Heart right ventricle (tissue), 16 donors: ENCODE measurements around the gene DAB2IP. TPM values are rescaled to one million over a fixed set of nuclear protein-coding genes. Genes with fewer than 3 reads are reported as not detected.

Experiments
- ATAC-seq, 8 donors: fragments of 200-7000 bp; cut with Tn5 transposase; one replicate each; pipeline ENCODE4 v1.9.1; 2020; ENCODE audit warnings: mild to moderate bottlenecking in 8 of 8, moderate library complexity in 8 of 8, moderate number of reproducible peaks in 1 of 8
- DNase-seq, 2 donors: peaks; one replicate each; pipeline ENCODE4 v3.0.0-alpha.2; 2020
- H3K27ac ChIP-seq, 10 donors: fragments of 200-600 bp; sonication (generic) in 2 of 10; one replicate each; pipeline versions ENCODE4 v1.5.0 to v1.8.0; 2020 to 2022; ENCODE audit warnings: mild to moderate bottlenecking in 3 of 10
- H3K27me3 ChIP-seq, 7 donors: fragments of 200-600 bp; one replicate each; pipeline ENCODE4 v1.8.0; 2021 to 2022; ENCODE audit warnings: mild to moderate bottlenecking in 2 of 7
- H3K36me3 ChIP-seq, 9 donors: fragments of 200-600 bp; sonication (generic) in 1 of 9; one replicate each; pipeline versions ENCODE4 v1.5.0 to v1.8.0; 2020 to 2022; ENCODE audit warnings: mild to moderate bottlenecking in 2 of 9
- H3K4me1 ChIP-seq, 9 donors: fragments of 200-600 bp; sonication (generic) in 1 of 9; one replicate each; pipeline versions ENCODE4 v1.5.0 to v1.8.0; 2020 to 2022; ENCODE audit warnings: mild to moderate bottlenecking in 4 of 9
- H3K4me3 ChIP-seq, 10 donors: fragments of 200-600 bp; sonication (generic) in 2 of 10; one replicate each; pipeline versions ENCODE4 v1.5.0 to v1.8.0; 2020 to 2022; ENCODE audit warnings: mild to moderate bottlenecking in 7 of 10, moderate library complexity in 2 of 10
- H3K9me3 ChIP-seq, 11 donors: fragments of 200-600 bp in 10 of 11; sonication (generic) in 2 of 11; one replicate each; pipeline versions ENCODE4 v1.5.0 to v1.8.0; 2013 to 2022; ENCODE audit warnings: mild to moderate bottlenecking in 2 of 11, control low read depth in 1 of 11, moderate library complexity in 1 of 11
- WGBS, 2 donors: extraction: QIAGEN DNeasy Blood & Tissue Kit; methylation state at CpG; one replicate each; pipeline ENCODE4 v1.1.7; 2013; ENCODE audit warnings: inconsistent platforms in 1 of 2; 5-methylcytosine and 5-hydroxymethylcytosine counted together
- intact Hi-C, 10 donors: fragments of 100-400 bp; cut with DNase I; formaldehyde crosslinking; loops; one replicate each; pipeline versions ENCODE4 v1.11.1 to v1.14.2; 2022
- polyA plus RNA-seq, 2 donors: library from polyadenylated mRNA; stranded (reverse); fragments of 200-250 nt; gene quantifications; one replicate each; pipeline ENCODE4 v1.2.3, GENCODE V29; 2013
- total RNA-seq, 10 donors: library from RNA; stranded (reverse); fragmentation: NEBNext Ultra II Directional in 3 of 10; extraction: Animal tissue kit (Norgen Biotek cat#: 25700) in 3 of 10; gene quantifications; one replicate each; pipeline versions ENCODE4 v1.2.1 to v1.2.4, GENCODE V29; 2021 to 2023
- TF ChIP-seq, protein P1 (sequence below), 9 donors: fragments of 200-600 bp; sonication (generic) in 2 of 9; IDR thresholded peaks; one replicate each; pipeline versions ENCODE4 v1.5.0 to v1.8.0; 2021 to 2022; ENCODE audit warnings: antibody characterized with exemption in 9 of 9, mild to moderate bottlenecking in 5 of 9, moderate library complexity in 1 of 9
- donor health status: Arrhythmogenic right ventricular cardiomyopathy.
- donor health status: ischemic (EF 13 %, LVEDD 7.1; RV severe dilation, severe dysfunction).
- donor health status: healthy with polysubstance abuse.
- donor health status: DM: no; HTN: yes; CAD: no.
- donor health status: DM: no; HTN: no; CAD: no.
- donor health status: ischemic (EF 25% LVEDD 6.9; RV normal size, moderate dysfunction).
- donor health status: ischemic (EF 25% LVEDD 5.7; RV mildly dilated, moderate dysfunction).
- donor health status: healthy.
- donor health status: DM: yes; HTN: yes; CAD: no.
- donor health status: Ischemic cardiomyopathy.
- donor health status: ischemic (EF 35%, LVEDD 5.7; RV mildly dilated, moderate dysfunction).
- donor health status: nonischemic (EF 11% LVEDD 7.7; RV severe dilation, severe dysfunction).
- donor health status: DM: yes; HTN: yes; CAD: no.
- donor health status: PGD.
- donor health status: ischemic (EF 29% LVEDD 5.4; RV normal size, mild dysfunction).
- donor health status: nonischemic (EF 23%, LVEDD 6.1; RV moderate dilation, normal function).

Gene DAB2IP
- total and polyA plus RNA-seq, 12 donors: 18.1 to 71.1 (median 52.8) TPM

DNA sequence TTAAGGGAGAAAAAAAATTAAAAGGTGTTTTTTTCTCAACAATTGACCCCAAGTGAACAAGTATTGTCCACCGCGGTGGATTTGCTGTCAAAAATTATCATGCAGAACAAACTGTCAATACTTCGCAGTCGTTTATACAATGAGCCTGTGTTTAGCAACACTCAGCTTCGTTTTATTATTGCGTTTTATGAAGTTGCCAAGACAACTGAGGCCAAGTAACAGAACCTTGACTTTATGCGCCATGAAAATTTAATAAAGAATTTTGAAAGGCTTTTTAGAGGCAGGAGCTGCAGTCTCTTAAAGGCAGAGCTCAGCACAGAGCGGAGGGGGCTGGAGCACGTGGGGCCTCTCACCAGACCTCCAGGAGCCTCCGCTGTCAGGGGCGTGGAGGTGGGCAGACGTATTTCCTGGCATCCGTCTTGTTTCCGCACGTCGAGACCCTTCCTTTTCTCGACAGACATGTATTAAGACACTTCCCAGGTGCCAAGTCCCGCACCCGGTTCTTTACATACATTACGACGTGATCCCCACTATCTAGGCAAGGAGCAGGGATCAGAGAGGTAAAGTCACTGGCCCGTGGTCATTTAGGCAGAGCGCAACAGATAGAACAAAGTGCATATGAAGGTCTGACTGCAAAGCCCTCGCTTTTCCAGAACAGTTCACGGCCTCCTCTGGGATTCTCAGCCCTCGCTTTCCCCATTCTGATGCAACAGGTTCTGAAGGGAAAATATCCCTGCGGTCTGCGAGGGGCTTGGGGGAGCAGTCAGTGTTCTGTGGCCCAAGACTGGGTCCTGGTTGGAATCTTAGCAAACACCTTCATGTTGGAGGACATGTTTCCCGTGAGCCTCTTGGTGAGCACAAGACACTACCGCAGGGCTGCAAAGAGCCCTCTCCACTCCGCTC lies 164.4 kb downstream of the DAB2IP start:
- Histone ChIP-seq H3K27ac (no peak overlapping the region), H3K36me3 (no peaks in the 10 kb centered on the region), H3K9me3 (no peaks in the 10 kb centered on the region), H3K4me3 (no peak overlapping the region), H3K4me1 (peaks cover 0 to 16% (median 3%) of the 10 kb centered on the region in 9 donors), H3K27me3 (peaks cover 0 to 3% (median 0%) of the 10 kb centered on the region in 7 donors)
- DNase-seq (no peak), ATAC-seq (no peak)
- WGBS, 2 donors: 89% methylated on average over 31 of the region's 31 CpGs
- intact Hi-C loops: no loop called here
- TF ChIP-seq, protein P1, sequence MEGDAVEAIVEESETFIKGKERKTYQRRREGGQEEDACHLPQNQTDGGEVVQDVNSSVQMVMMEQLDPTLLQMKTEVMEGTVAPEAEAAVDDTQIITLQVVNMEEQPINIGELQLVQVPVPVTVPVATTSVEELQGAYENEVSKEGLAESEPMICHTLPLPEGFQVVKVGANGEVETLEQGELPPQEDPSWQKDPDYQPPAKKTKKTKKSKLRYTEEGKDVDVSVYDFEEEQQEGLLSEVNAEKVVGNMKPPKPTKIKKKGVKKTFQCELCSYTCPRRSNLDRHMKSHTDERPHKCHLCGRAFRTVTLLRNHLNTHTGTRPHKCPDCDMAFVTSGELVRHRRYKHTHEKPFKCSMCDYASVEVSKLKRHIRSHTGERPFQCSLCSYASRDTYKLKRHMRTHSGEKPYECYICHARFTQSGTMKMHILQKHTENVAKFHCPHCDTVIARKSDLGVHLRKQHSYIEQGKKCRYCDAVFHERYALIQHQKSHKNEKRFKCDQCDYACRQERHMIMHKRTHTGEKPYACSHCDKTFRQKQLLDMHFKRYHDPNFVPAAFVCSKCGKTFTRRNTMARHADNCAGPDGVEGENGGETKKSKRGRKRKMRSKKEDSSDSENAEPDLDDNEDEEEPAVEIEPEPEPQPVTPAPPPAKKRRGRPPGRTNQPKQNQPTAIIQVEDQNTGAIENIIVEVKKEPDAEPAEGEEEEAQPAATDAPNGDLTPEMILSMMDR (IDR thresholded peaks at IDR 0.05): no peak

DNA sequence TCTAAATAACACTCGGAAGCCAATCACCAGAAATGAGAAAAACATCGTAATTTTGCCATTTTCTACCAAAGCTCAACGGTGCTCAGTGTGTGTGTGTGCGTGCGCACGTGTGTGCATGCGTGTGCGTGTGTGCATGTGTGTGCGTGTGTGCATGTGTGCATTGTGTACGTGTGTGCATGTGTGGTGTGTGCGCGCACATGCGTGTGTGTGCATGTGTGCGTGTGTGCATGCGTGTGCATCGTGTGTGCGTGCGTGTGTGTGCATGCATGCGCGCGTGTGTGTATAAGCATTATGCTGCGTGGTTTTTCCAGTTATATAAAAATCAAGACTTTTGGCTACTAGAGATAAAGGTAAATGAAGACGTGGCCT lies 165.0 kb downstream of the DAB2IP start:
- H3K27ac ChIP-seq: no peak overlapping the region
- DNase-seq (no peak), ATAC-seq (no peak)
- TF ChIP-seq, protein P1 (IDR thresholded peaks at IDR 0.05): no peak
- peaks cover 0 to 3% (median 0%) of the 10 kb centered on the region in 7 donors for H3K27me3 ChIP-seq
- no peak overlapping the region for H3K4me3 ChIP-seq
- H3K9me3 ChIP-seq: no peaks in the 10 kb centered on the region
- 89 to 90% methylated on average over 23 of the region's 23 CpGs for WGBS, 2 donors
- H3K36me3 ChIP-seq: no peaks in the 10 kb centered on the region
- intact Hi-C loops: no loop called here
- peaks cover 0 to 17% (median 3%) of the 10 kb centered on the region in 9 donors for H3K4me1 ChIP-seq

DNA sequence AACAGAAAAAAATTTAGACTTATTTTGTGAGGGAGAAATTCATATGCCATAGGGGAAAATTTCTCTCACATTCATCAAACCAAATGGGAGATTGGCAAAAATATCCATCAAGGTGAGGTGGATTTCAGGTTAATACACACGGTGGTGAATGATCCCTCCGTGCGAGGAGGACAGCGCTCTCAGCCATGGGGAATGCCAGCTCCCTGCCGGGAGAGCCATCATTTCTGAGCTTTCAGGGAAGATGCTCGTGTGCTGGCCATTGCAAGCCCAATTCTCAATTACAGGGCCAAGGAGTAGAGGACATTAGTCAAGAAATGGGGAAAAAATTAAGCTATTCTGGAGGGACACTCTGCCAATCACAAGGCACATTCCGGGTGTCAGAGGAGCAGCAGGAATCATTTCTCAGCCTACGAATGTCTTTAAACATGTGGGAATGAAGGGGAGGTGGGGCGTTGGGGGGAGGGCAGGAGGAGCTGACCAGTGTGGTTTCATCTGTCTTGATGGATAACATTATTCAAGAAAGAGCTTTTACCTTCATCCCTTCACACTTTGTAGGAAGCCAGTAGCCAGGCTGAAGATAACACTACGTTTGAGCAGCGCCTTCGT lies 165.5 kb downstream of the DAB2IP start:
- H3K36me3 ChIP-seq: no peaks in the 10 kb centered on the region
- TF ChIP-seq, protein P1 (IDR thresholded peaks at IDR 0.05): no peak
- DNase-seq: no peak
- peaks cover 0 to 22% (median 4%) of the 10 kb centered on the region in 9 donors for H3K4me1 ChIP-seq
- 79 to 81% methylated on average over 12 of the region's 12 CpGs for WGBS, 2 donors
- no peaks in the 10 kb centered on the region for H3K9me3 ChIP-seq
- peaks cover 0 to 3% (median 0%) of the 10 kb centered on the region in 7 donors for H3K27me3 ChIP-seq
- H3K27ac ChIP-seq: no peak overlapping the region
- no peak overlapping the region for H3K4me3 ChIP-seq
- intact Hi-C loops: no loop called here
- ATAC-seq: no peak

DNA sequence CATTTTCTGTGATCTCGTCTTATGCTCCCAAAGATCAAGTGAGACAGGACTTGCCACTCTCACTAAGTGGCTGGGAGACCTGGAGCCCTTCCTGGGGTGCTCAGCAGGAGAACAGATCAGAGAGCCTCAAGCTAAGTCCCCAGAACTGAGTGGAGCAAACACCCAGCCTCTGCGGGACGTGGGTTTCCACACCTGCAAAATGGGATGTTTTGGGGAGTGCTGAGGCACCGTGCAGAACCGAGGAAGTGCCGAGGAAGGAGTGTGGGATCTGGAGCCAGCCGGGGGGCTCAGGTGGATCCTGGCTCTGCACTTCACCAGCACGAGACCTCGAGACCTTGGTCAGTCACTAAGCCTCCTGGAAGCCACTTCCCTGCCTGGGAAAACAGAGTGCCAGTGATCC lies 166.0 kb downstream of the DAB2IP start:
- no peak for DNase-seq

More for the DNA sequence above, 166.0 kb downstream of the DAB2IP start:
- intact Hi-C loops: no loop called here
- no peak overlapping the region for H3K4me3 ChIP-seq
- peaks cover 0 to 3% (median 0%) of the 10 kb centered on the region in 7 donors for H3K27me3 ChIP-seq
- H3K36me3 ChIP-seq: no peaks in the 10 kb centered on the region
- no peaks in the 10 kb centered on the region for H3K9me3 ChIP-seq
- ATAC-seq: no peak
- TF ChIP-seq, protein P1 (IDR thresholded peaks at IDR 0.05): no peak
- 90 to 91% methylated on average over 9 of the region's 9 CpGs for WGBS, 2 donors
- H3K4me1 ChIP-seq: peaks cover 0 to 26% (median 7%) of the 10 kb centered on the region in 9 donors
- H3K27ac ChIP-seq: no peak overlapping the region
